OCI-LY3 (cell line): ENCODE data around the gene BCL2L14.
A peak's percentile ranks its signal among the peaks of the same experiment; 100 is the strongest.

ENCODE experiments used
- H2AFZ ChIP-seq: fragments of 200-600, 300-600 bp; shearing (Covaris generic); 2 replicates; pipeline ENCODE4 v1.6.0; 2014; ENCODE audit warnings: antibody characterized with exemption, low read depth, low read length
- H3K27ac ChIP-seq: fragments of 200-600, 300-600 bp; sonication (generic); 2 replicates; pipeline ENCODE4 v1.5.1; 2014; ENCODE audit warnings: mild to moderate bottlenecking, low read length, moderate library complexity, mixed read lengths
- H3K27me3 ChIP-seq: fragments of 200-600, 300-600 bp; sonication (generic); 2 replicates; pipeline ENCODE4 v1.6.1; 2014; ENCODE audit warnings: low read depth, low read length, mixed read lengths
- H3K36me3 ChIP-seq: fragments of 200-600, 300-600 bp; sonication (generic); replicated peaks from 2 replicates; pipeline ENCODE3; 2014; ENCODE audit warnings: low read depth, low read length, mixed read lengths
- H3K4me1 ChIP-seq: fragments of 300-600, 200-600 bp; sonication (generic); 2 replicates; pipeline ENCODE4 v1.6.1; 2014; ENCODE audit warnings: low read length, mixed read lengths
- H3K4me2 ChIP-seq: fragments of 200-600, 300-600 bp; sonication (generic); 2 replicates; pipeline ENCODE4 v1.6.1; 2014; ENCODE audit warnings: low read length, mixed read lengths
- H3K4me3 ChIP-seq: fragments of 300-600, 200-600 bp; sonication (generic); 2 replicates; pipeline ENCODE4 v1.5.1; 2014; ENCODE audit warnings: antibody characterized with exemption, mild to moderate bottlenecking, low read length, moderate library complexity
- H3K79me2 ChIP-seq: fragments of 300-600, 200-600 bp; shearing (Covaris generic); 2 replicates; pipeline ENCODE4 v1.6.1; 2014; ENCODE audit warnings: mild to moderate bottlenecking, low read length, mixed read lengths
- H3K9ac ChIP-seq: fragments of 300-600, 200-600 bp; shearing (Covaris generic); 2 replicates; pipeline ENCODE4 v1.6.0; 2014; ENCODE audit warnings: mild to moderate bottlenecking, low read length, moderate library complexity
- H3K9me3 ChIP-seq: fragments of 200-600, 300-600 bp; shearing (Covaris generic); 2 replicates; pipeline ENCODE4 v1.6.1; 2014; ENCODE audit warnings: low read length, mixed read lengths; ENCODE audit not compliant: insufficient read depth
- H4K20me1 ChIP-seq: fragments of 200-600, 300-600 bp; sonication (generic); 2 replicates; pipeline ENCODE4 v1.6.1; 2016; ENCODE audit warnings: low read length, mixed read lengths; ENCODE audit not compliant: insufficient read depth
- EZH2phosphoT487 ChIP-seq: fragments of 200-600 bp; shearing (Covaris generic); IDR thresholded peaks from 2 replicates; pipeline ENCODE4 v1.6.1; 2018; ENCODE audit warnings: antibody characterized with exemption, mixed run types, low read depth
- TF ChIP-seq, protein P1 (sequence below): fragments of 200-600, 300-600 bp; sonication (generic); IDR thresholded peaks from 2 replicates; pipeline ENCODE4 v1.5.1; 2014; ENCODE audit warnings: antibody characterized with exemption, low read length, low read depth

Gene BCL2L14

DNA sequence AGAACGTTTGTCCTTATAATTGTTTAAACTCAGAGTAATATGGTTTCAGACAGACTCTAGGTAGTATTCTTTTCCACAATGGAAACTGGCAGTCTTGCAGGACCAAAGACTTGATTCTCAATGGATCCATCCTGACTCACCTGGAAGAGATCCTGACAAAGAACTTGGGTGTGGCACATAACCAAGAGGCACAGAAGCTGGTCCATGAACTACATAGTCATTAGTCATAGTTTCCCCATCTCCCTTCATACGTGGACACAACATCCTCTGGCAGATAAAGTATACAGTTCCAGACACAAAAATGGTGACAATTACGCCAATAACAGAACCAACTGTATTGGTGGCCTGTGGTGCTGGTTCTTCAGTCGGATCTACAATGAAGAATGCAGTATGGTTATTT, 55.8 kb downstream of the BCL2L14 start:
- Histone ChIP-seq H3K4me1 (peaks cover 27% of the 10 kb centered on the region), H3K36me3 (peaks cover 20% of the 10 kb centered on the region), H2AFZ (no peak overlapping the region), H3K27ac (no peak overlapping the region), H3K4me2 (no peak overlapping the region), H3K27me3 (peaks cover 3% of the 10 kb centered on the region; the same call in 1 of the 2 replicates), H3K9me3 (no peaks in the 10 kb centered on the region), H4K20me1 (peaks cover 29% of the 10 kb centered on the region), H3K79me2 (no peaks in the 10 kb centered on the region), H3K9ac (no peak overlapping the region), H3K4me3 (no peak overlapping the region)
- TF ChIP-seq, protein P1, sequence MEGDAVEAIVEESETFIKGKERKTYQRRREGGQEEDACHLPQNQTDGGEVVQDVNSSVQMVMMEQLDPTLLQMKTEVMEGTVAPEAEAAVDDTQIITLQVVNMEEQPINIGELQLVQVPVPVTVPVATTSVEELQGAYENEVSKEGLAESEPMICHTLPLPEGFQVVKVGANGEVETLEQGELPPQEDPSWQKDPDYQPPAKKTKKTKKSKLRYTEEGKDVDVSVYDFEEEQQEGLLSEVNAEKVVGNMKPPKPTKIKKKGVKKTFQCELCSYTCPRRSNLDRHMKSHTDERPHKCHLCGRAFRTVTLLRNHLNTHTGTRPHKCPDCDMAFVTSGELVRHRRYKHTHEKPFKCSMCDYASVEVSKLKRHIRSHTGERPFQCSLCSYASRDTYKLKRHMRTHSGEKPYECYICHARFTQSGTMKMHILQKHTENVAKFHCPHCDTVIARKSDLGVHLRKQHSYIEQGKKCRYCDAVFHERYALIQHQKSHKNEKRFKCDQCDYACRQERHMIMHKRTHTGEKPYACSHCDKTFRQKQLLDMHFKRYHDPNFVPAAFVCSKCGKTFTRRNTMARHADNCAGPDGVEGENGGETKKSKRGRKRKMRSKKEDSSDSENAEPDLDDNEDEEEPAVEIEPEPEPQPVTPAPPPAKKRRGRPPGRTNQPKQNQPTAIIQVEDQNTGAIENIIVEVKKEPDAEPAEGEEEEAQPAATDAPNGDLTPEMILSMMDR: no peak
- no peak for TF ChIP-seq EZH2phosphoT487

DNA sequence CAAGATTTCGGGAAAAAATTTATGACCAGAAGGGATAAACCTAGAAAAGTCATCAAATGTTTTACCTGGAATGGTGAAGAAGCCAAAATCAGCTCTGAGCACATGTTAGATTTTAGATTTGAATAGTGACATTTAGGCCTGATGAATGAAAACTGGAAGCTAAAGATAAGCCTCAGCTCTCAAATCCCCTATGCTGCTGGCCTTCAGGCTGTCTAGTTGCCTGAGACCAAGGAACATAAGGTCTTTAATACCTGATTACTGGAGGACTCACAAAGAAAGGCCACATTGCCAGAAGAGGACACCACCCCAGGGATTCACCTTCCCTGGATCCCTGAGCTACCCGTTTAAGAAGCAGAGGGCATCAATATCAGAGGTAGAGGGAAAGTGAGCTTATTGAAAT, 56.6 kb downstream of the BCL2L14 start:
- Histone ChIP-seq H3K4me2 (no peak overlapping the region), H4K20me1 (peaks cover 29% of the 10 kb centered on the region), H3K4me3 (no peak overlapping the region), H2AFZ (no peak overlapping the region), H3K27ac (no peak overlapping the region), H3K9me3 (no peaks in the 10 kb centered on the region), H3K36me3 (peaks cover 20% of the 10 kb centered on the region), H3K79me2 (no peaks in the 10 kb centered on the region), H3K9ac (no peak overlapping the region), H3K4me1 (peaks cover 27% of the 10 kb centered on the region), H3K27me3 (peaks cover 3% of the 10 kb centered on the region; the same call in 1 of the 2 replicates)
- TF ChIP-seq, protein P1: no peak
- no peak for TF ChIP-seq EZH2phosphoT487

DNA sequence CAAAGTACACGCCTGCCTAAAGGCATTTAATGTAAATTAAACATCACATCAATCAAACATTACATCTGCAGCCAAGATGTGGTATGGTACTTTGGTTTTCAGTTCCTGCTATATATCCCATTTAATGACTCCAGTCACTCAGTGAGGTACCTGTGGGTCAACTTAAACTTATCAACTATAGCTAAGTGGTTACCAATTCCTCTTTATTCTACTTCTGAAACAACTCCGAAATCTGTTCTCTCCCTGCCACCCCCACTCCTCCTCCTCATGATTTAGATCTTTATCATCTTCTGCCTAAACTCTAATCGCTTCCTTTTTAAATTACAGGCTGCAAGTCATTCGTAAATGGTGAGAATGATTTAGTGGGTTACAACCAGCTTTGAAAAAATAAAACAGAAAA, 57.9 kb downstream of the BCL2L14 start:
- peaks cover 14% of the 10 kb centered on the region for H3K36me3 ChIP-seq

DNA sequence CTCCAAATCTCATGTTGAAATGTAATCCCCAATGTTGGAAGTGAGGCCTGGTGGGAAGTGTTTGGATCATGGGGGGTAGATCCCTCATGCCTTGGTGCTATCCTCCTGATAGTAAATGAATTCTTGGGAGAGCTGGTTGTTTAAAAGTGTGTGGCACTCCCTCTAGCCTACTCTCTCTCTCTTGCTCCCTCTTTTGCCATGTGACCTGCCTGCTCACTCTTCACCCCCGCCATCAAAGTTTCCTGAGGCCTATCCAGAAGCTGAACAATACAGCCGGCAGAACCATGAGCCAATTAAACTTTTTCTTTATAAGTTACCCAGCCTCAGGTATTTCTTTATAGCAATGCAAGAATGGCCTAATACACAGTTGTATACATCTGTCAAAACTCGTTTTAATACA, 62.5 kb downstream of the BCL2L14 start:
- Histone ChIP-seq H3K9me3 (no peaks in the 10 kb centered on the region), H3K4me3 (no peak overlapping the region), H3K36me3 (peaks cover 4% of the 10 kb centered on the region), H3K4me1 (peaks cover 11% of the 10 kb centered on the region), H3K9ac (no peak overlapping the region), H3K27me3 (no peaks in the 10 kb centered on the region), H3K4me2 (no peak overlapping the region), H4K20me1 (peaks cover 8% of the 10 kb centered on the region), H2AFZ (no peak overlapping the region), H3K79me2 (no peaks in the 10 kb centered on the region), H3K27ac (no peak overlapping the region)
- TF ChIP-seq, protein P1: no peak
- TF ChIP-seq EZH2phosphoT487: no peak

More for the DNA sequence above, 57.9 kb downstream of the BCL2L14 start:
- peaks cover 27% of the 10 kb centered on the region for H3K4me1 ChIP-seq
- no peak for TF ChIP-seq EZH2phosphoT487
- TF ChIP-seq, protein P1: no peak
- H3K4me2 ChIP-seq: peak overlapping the region; percentile 33
- peaks cover 29% of the 10 kb centered on the region for H4K20me1 ChIP-seq
- no peak overlapping the region for H3K27ac ChIP-seq
- H3K27me3 ChIP-seq: peaks cover 3% of the 10 kb centered on the region; the same call in 1 of the 2 replicates
- H3K9me3 ChIP-seq: no peaks in the 10 kb centered on the region
- H3K4me3 ChIP-seq: no peak overlapping the region
- no peak overlapping the region for H3K9ac ChIP-seq
- H3K79me2 ChIP-seq: no peaks in the 10 kb centered on the region
- no peak overlapping the region for H2AFZ ChIP-seq
